ENCODE results near the gene DYNC2H1. TPM values are rescaled to one million over a fixed set of nuclear protein-coding genes. Genes with fewer than 3 reads are reported as not detected.

Gene DYNC2H1, protein sequence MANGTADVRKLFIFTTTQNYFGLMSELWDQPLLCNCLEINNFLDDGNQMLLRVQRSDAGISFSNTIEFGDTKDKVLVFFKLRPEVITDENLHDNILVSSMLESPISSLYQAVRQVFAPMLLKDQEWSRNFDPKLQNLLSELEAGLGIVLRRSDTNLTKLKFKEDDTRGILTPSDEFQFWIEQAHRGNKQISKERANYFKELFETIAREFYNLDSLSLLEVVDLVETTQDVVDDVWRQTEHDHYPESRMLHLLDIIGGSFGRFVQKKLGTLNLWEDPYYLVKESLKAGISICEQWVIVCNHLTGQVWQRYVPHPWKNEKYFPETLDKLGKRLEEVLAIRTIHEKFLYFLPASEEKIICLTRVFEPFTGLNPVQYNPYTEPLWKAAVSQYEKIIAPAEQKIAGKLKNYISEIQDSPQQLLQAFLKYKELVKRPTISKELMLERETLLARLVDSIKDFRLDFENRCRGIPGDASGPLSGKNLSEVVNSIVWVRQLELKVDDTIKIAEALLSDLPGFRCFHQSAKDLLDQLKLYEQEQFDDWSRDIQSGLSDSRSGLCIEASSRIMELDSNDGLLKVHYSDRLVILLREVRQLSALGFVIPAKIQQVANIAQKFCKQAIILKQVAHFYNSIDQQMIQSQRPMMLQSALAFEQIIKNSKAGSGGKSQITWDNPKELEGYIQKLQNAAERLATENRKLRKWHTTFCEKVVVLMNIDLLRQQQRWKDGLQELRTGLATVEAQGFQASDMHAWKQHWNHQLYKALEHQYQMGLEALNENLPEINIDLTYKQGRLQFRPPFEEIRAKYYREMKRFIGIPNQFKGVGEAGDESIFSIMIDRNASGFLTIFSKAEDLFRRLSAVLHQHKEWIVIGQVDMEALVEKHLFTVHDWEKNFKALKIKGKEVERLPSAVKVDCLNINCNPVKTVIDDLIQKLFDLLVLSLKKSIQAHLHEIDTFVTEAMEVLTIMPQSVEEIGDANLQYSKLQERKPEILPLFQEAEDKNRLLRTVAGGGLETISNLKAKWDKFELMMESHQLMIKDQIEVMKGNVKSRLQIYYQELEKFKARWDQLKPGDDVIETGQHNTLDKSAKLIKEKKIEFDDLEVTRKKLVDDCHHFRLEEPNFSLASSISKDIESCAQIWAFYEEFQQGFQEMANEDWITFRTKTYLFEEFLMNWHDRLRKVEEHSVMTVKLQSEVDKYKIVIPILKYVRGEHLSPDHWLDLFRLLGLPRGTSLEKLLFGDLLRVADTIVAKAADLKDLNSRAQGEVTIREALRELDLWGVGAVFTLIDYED (N-terminal part only)
- total RNA-seq (2022; extraction: Qiagen RNA extraction; ENCODE audit: low read depth), result 6.1 to 7.6 TPM (median 6.6 TPM) in 5 replicates

DNA sequence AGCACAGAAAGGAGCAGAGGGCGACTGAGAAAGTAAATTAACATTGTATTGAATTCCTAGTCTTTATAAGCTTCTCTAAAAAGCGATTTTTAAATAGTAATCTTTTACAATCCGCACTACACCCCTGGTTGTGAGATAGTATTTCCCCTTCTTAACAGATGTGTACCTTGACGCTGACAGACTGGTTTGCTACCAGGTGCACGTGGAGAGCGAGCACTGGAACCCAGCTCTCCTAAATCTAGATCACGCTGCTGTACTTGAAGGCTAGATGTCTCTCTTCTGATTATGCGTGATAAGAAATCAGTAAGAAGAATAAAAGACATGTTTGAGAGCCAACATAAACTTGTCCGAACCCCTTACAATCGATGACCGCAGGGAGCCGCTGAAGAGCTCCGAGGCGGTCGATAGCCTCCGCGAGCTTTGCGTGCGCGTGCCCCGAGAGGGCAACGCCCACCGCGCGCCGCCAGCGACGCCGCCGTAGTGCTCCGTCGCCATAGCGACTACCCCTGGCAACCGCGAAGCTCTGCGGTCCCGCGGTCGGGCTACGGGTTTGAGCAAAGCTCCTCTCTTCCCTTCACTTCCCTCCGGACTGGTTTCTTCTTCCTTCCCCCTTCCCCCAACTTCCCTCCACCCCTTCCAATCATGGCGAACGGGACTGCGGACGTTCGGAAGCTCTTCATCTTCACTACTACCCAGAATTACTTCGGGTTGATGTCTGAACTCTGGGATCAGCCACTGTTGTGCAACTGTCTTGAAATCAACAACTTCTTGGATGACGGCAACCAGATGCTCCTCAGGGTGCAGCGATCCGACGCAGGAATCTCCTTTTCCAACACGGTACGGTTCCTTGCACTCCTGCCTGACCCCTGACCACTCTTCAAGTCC, at the start of gene DYNC2H1:
TSS of gene DYNC2H1 (plus strand) at position 494 of the 885 bp plus-strand sequence. CDS start at position 643, 149 bp downstream.

DNA sequence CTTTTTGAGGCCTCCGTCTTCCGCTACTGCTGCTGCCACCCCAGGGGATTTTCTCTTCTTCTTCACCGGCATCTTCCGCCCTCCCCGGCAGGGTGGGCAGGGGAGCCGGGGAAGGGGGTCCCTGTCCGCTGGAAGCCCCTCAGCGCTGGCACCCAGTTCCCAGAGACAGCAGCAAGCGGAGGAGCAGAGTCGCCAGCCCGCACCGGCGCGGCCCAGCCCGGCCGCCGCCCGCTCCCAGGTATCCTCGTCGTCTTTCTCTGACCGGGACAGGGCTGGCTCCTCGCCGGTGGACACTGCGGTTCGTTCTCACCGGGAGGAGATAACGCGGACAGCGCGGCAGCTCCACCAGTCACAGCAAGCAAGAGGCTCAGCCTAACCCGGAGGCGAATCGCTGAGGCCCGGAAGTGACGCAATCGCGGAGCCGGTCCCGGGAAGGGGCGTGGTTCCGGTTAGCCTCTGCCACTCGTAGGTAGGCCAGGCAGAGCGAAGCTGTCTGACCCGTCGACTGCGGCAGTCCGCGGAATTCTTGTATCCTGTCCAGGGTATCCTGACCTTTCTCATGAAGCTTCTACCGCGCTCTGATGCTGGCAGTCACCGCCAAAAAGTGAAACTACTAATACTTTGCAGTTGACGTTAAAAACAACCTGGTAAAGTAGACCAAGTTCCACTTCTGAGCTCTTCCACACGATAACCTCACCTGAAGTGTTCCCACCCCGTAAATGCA, 17.3 kb upstream of the DYNC2H1 start, which contains the start of gene DCUN1D5:
TSS of gene DCUN1D5 (minus strand) at position 360 of the 724 bp plus-strand sequence. CDS start at position 72, 288 bp downstream.

Other genes starting within 250 kb of the DYNC2H1 start
- 0.02 to 0.09 TPM in 2 of 5 replicates, not detected in the others for gene MMP12, start 234.4 kb upstream of the DYNC2H1 start, total RNA-seq (2022; extraction: Qiagen RNA extraction; ENCODE audit: low read depth)
- 0.06 TPM in 1 of 5 replicates, not detected in the others for gene MMP13, start 153.7 kb upstream of the DYNC2H1 start, total RNA-seq (2022; extraction: Qiagen RNA extraction; ENCODE audit: low read depth)
- 62.1 to 65.8 TPM (median 63.2 TPM) in 5 replicates for gene DCUN1D5, start 17.3 kb upstream of the DYNC2H1 start, total RNA-seq (2022; extraction: Qiagen RNA extraction; ENCODE audit: low read depth)

Measured in A549 treated with CpdA at 1 μM for 4 hours (cell line).